Iris pigment epithelial cell (primary cell): ENCODE data around the gene KLF17.
A peak's percentile ranks its signal among the peaks of the same experiment; 100 is the strongest.

ENCODE experiments used
- DNase-seq: peaks from one replicate; pipeline ENCODE4 v3.0.0-alpha.2; 2011; ENCODE audit warnings: low read depth

KLF17 gene

GRCh38 chr1:44152692-44153091 lies 34.1 kb downstream of the KLF17 start:
- DNase-seq = no peak

- DNase-seq = peak; percentile 57
Measured at GRCh38 chr1:44154049-44154448, 35.4 kb downstream of the KLF17 start.

- DNase-seq = no peak
Measured at GRCh38 chr1:44157903-44158302, 39.3 kb downstream of the KLF17 start.

GRCh38 chr1:44158871-44159270 lies 40.2 kb downstream of the KLF17 start:
- no peak for DNase-seq

DNA sequence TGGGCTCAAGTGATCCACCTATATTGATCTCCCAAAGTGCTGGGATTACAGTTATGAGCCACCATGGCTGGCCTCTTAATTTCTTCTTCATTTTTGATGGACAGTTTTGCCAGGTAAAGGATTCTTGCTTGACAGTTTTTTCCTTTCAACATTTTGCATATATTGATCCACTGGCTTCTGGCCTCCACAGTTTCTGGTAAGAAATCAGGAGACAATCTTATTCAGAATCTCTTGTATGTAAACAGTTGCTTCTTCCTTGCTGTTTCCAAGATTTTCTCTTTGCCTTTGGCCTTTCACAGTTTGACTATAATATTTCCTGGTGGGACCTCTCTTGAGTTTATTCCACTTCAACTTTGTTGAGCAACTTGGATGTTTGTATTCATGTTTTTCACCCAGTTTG lies 42.9 kb downstream of the KLF17 start:
- no peak for DNase-seq

GRCh38 chr1:44168520-44169098 lies 50.0 kb downstream of the KLF17 start:
- DNase-seq = no peak

GRCh38 chr1:44170281-44170823 lies 51.7 kb downstream of the KLF17 start:
- peak; percentile 25 for DNase-seq

DNA sequence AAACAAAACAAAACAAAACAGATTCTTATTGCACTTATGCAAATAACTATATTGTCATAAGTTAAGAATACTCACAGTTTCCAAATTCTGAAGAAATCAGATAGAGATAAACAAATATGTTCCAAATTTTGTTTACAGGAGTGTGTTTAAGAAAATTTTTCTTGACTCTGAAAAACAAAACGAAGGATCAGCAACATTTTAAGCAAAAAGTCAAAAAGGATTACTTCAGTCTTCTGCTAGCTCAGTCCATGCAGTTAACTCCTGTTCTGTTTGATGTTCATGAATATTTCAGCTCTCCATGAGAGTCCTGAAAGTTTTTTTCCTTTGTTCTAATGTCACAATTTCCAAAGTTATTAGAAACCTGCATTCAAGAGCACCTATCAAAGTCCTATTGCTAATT lies 56.0 kb downstream of the KLF17 start:
- DNase-seq = no peak
